ENCODE data around the gene MARK3. TPM values are rescaled to one million over a fixed set of nuclear protein-coding genes. Genes with fewer than 3 reads are reported as not detected.
A peak's percentile ranks its signal among the peaks of the same experiment; 100 is the strongest.

MARK3 gene
- total and polyA plus RNA-seq, 2 donors (not counting 1 experiment from before 2014, with no cell fraction given): 73.0 to 142 TPM

GRCh38 chr14:103519043-103519836, 134.0 kb downstream of the MARK3 start:
- ChIA-PET CTCF (interaction anchor here (0.8 to 6.1 kb wide), 16 partner anchors 9 to 414 kb away, joined by 3 to 128 read pairs (median 6); partner anchors contain the start of gene TRMT61A), POLR2A (interaction anchor here (0.5 to 1.3 kb wide), 4 partner anchors 8 to 441 kb away, joined by 3 to 5 read pairs (median 3); no protein-coding TSS in a partner anchor)
- Histone ChIP-seq H3K9ac (ENCODE audit: low read length) (no peak overlapping the region), H3K4me3 (ENCODE audit: control extremely low read depth in 1 of 5, extremely low read depth in 1 of 5, insufficient read depth in 1 of 5, low read depth in 2 of 5, low read length in 4 of 5) (no peak overlapping the region), H3K9me3 (ENCODE audit: control extremely low read depth in 1 of 3, control insufficient read depth in 2 of 3, insufficient read depth in 1 of 3, low read length in 2 of 3) (peaks cover 0 to 14% (median 0%) of the 10 kb centered on the region in 3 donors), H3K4me2 (replicated peaks; ENCODE audit: low read depth, low read length, poor library complexity, severe bottlenecking) (no peak overlapping the region), H3K4me1 (ENCODE audit: control insufficient read depth in 2 of 2, insufficient read depth in 2 of 2, low read length in 2 of 2) (peaks cover 22 to 31% of the 10 kb centered on the region in 2 donors), H3K27ac (ENCODE audit: low read length in 2 of 2) (no peak overlapping the region), H2AFZ (ENCODE audit: insufficient read depth, low read depth, low read length, poor library complexity, severe bottlenecking) (no peak overlapping the region), H4K20me1 (ENCODE audit: control insufficient read depth, insufficient read depth, low read length, poor library complexity, severe bottlenecking) (peaks cover 11% of the 10 kb centered on the region), H3K27me3 (replicated peaks in 1 of 4; ENCODE audit: control extremely low read depth in 1 of 4, control insufficient read depth in 3 of 4, insufficient read depth in 4 of 4, low read length in 3 of 4) (peaks cover 0 to 32% (median 11%) of the 10 kb centered on the region in 4 experiments), H3K79me2 (ENCODE audit: control insufficient read depth, insufficient read depth, low read length) (no peaks in the 10 kb centered on the region), H3K36me3 (replicated peaks in 1 of 2; ENCODE audit: control extremely low read depth in 1 of 2, control insufficient read depth in 1 of 2, extremely low read depth in 1 of 2, insufficient read depth in 2 of 2, low read length in 1 of 2) (no peaks in the 10 kb centered on the region)
- H3K27me3 Mint-ChIP-seq: peaks cover 3% of the 10 kb centered on the region
- no peaks in the 10 kb centered on the region for H3K9me3 Mint-ChIP-seq (ENCODE audit: insufficient read depth)
- H3K27ac Mint-ChIP-seq: no peak overlapping the region
- intact Hi-C loops (cut with micrococcal nuclease): no loop called here
- 46% methylated on average over 10 of the region's 13 CpGs for WGBS (ENCODE audit: insufficient coverage)
- peak overlapping the region; percentile 60 for H3K4me3 Mint-ChIP-seq
- TF ChIP-seq, protein P1, sequence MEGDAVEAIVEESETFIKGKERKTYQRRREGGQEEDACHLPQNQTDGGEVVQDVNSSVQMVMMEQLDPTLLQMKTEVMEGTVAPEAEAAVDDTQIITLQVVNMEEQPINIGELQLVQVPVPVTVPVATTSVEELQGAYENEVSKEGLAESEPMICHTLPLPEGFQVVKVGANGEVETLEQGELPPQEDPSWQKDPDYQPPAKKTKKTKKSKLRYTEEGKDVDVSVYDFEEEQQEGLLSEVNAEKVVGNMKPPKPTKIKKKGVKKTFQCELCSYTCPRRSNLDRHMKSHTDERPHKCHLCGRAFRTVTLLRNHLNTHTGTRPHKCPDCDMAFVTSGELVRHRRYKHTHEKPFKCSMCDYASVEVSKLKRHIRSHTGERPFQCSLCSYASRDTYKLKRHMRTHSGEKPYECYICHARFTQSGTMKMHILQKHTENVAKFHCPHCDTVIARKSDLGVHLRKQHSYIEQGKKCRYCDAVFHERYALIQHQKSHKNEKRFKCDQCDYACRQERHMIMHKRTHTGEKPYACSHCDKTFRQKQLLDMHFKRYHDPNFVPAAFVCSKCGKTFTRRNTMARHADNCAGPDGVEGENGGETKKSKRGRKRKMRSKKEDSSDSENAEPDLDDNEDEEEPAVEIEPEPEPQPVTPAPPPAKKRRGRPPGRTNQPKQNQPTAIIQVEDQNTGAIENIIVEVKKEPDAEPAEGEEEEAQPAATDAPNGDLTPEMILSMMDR (IDR thresholded peaks at IDR 0.05): no peak
- no peak for TF ChIP-seq EZH2 (IDR thresholded peaks at IDR 0.05; ENCODE audit: borderline replicate concordance, insufficient read depth, low read depth, low read length, poor library complexity, severe bottlenecking)
- no peak for DNase-seq
- ATAC-seq (ENCODE audit: low read depth): no peak
- H3K4me1 Mint-ChIP-seq: peaks cover 13% of the 10 kb centered on the region

GRCh38 chr14:103519837-103520212, 134.6 kb downstream of the MARK3 start:
- H3K4me3 Mint-ChIP-seq: peak overlapping the region; percentile 74
- H3K9ac ChIP-seq (ENCODE audit: low read length): no peak overlapping the region
- no peaks in the 10 kb centered on the region for H3K79me2 ChIP-seq (ENCODE audit: control insufficient read depth, insufficient read depth, low read length)
- H4K20me1 ChIP-seq (ENCODE audit: control insufficient read depth, insufficient read depth, low read length, poor library complexity, severe bottlenecking): peaks cover 11% of the 10 kb centered on the region
- peaks cover 0 to 14% (median 0%) of the 10 kb centered on the region in 3 donors for H3K9me3 ChIP-seq (ENCODE audit: control extremely low read depth in 1 of 3, control insufficient read depth in 2 of 3, insufficient read depth in 1 of 3, low read length in 2 of 3)
- no peaks in the 10 kb centered on the region for H3K36me3 ChIP-seq (replicated peaks in 1 of 2; ENCODE audit: control extremely low read depth in 1 of 2, control insufficient read depth in 1 of 2, extremely low read depth in 1 of 2, insufficient read depth in 2 of 2, low read length in 1 of 2)
- ATAC-seq (ENCODE audit: low read depth): no peak
- H3K4me3 ChIP-seq (ENCODE audit: control extremely low read depth in 1 of 5, extremely low read depth in 1 of 5, insufficient read depth in 1 of 5, low read depth in 2 of 5, low read length in 4 of 5): no peak overlapping the region
- ChIA-PET CTCF (interaction anchor here (1.6 to 6.1 kb wide), 6 partner anchors 9 to 27 kb away, joined by 8 to 128 read pairs (median 20); partner anchors contain the start of gene TRMT61A), POLR2A (interaction anchor here (1.3 kb wide), 1 partner anchor 8 kb away, joined by 3 read pairs; no protein-coding TSS in a partner anchor)
- no peaks in the 10 kb centered on the region for H3K9me3 Mint-ChIP-seq (ENCODE audit: insufficient read depth)
- H3K27ac ChIP-seq (ENCODE audit: low read length in 2 of 2): no peak overlapping the region
- intact Hi-C loops (cut with micrococcal nuclease): no loop called here
- peaks cover 0 to 32% (median 11%) of the 10 kb centered on the region in 4 experiments for H3K27me3 ChIP-seq (replicated peaks in 1 of 4; ENCODE audit: control extremely low read depth in 1 of 4, control insufficient read depth in 3 of 4, insufficient read depth in 4 of 4, low read length in 3 of 4)
- H2AFZ ChIP-seq (ENCODE audit: insufficient read depth, low read depth, low read length, poor library complexity, severe bottlenecking): no peak overlapping the region
- peaks cover 13% of the 10 kb centered on the region for H3K4me1 Mint-ChIP-seq
- WGBS (ENCODE audit: insufficient coverage): 89% methylated on average over 14 of the region's 22 CpGs
- TF ChIP-seq, protein P1 (IDR thresholded peaks at IDR 0.05): no peak
- TF ChIP-seq EZH2 (IDR thresholded peaks at IDR 0.05; ENCODE audit: borderline replicate concordance, insufficient read depth, low read depth, low read length, poor library complexity, severe bottlenecking): no peak
- no peak overlapping the region for H3K27ac Mint-ChIP-seq
- DNase-seq: no peak
- H3K27me3 Mint-ChIP-seq: peaks cover 3% of the 10 kb centered on the region
- H3K4me1 ChIP-seq (ENCODE audit: control insufficient read depth in 2 of 2, insufficient read depth in 2 of 2, low read length in 2 of 2): peaks cover 22 to 31% of the 10 kb centered on the region in 2 donors
- peak overlapping the region; percentile 98 for H3K4me2 ChIP-seq (replicated peaks; ENCODE audit: low read depth, low read length, poor library complexity, severe bottlenecking)

Data from B cell (primary cell).